Karpas-422 (cell line): ENCODE measurements around the gene GGNBP2. TPM values are rescaled to one million over a fixed set of nuclear protein-coding genes. Genes with fewer than 3 reads are reported as not detected.

ENCODE experiments used
- DNase-seq: peaks from one replicate; pipeline ENCODE4 v3.0.0-alpha.2; 2015
- H2AFZ ChIP-seq: fragments of 200-600 bp; sonication (generic); 2 replicates; pipeline ENCODE4 v1.6.1; 2014; ENCODE audit warnings: antibody characterized with exemption, low read length, mixed read lengths
- H3K27ac ChIP-seq: fragments of 200-600 bp; sonication (generic); 2 replicates; pipeline ENCODE4 v1.5.1; 2014; ENCODE audit warnings: mild to moderate bottlenecking, low read length, moderate library complexity
- H3K27me3 ChIP-seq: fragments of 200-600 bp; sonication (generic); 2 replicates; pipeline ENCODE4 v1.6.1; 2014; ENCODE audit warnings: low read length, mixed read lengths
- H3K36me3 ChIP-seq: fragments of 200-600 bp; sonication (generic); 2 replicates; pipeline ENCODE4 v1.6.1; 2014; ENCODE audit warnings: low read length, mixed read lengths; ENCODE audit not compliant: insufficient read depth
- H3K4me1 ChIP-seq: fragments of 200-600 bp; sonication (generic); 2 replicates; pipeline ENCODE4 v1.6.1; 2014; ENCODE audit warnings: mild to moderate bottlenecking, low read length, mixed read lengths
- H3K4me2 ChIP-seq: fragments of 200-600 bp; sonication (generic); 2 replicates; pipeline ENCODE4 v1.6.1; 2014; ENCODE audit warnings: low read length, low read depth, mild to moderate bottlenecking; ENCODE audit not compliant: poor library complexity, severe bottlenecking
- H3K4me3 ChIP-seq: fragments of 200-600 bp; sonication (generic); 2 replicates; pipeline ENCODE4 v1.5.1; 2014; ENCODE audit warnings: mild to moderate bottlenecking, antibody characterized with exemption, low read length, mixed read lengths
- H3K79me2 ChIP-seq: fragments of 200-600 bp; sonication (generic); 2 replicates; pipeline ENCODE4 v1.6.1; 2014; ENCODE audit warnings: mild to moderate bottlenecking, low read length, mixed read lengths
- H3K9ac ChIP-seq: fragments of 200-600 bp; sonication (generic); 2 replicates; pipeline ENCODE4 v1.6.0; 2014; ENCODE audit warnings: low read length
- H3K9me2 ChIP-seq: fragments of 200-600 bp; sonication (generic), shearing (Covaris generic); replicated peaks from 2 replicates; pipeline ENCODE4 v1.6.0; 2014; ENCODE audit warnings: mild to moderate bottlenecking, low read length, moderate library complexity; ENCODE audit not compliant: insufficient read depth
- H3K9me3 ChIP-seq: fragments of 300-700, 200-600 bp; sonication (generic); 2 replicates; pipeline ENCODE4 v1.6.1; 2014; ENCODE audit warnings: low read length, mixed read lengths
- H4K20me1 ChIP-seq: fragments of 200-600 bp; sonication (generic); 2 replicates; pipeline ENCODE4 v1.6.1; 2014; ENCODE audit warnings: mild to moderate bottlenecking, antibody characterized with exemption, low read length, low read depth; ENCODE audit not compliant: insufficient read depth
- total RNA-seq: library from RNA; depleted of rRNA; stranded (reverse); fragments of >200 nt; shearing (Covaris generic); gene quantifications from 2 replicates; pipeline ENCODE4 v1.2.3, GENCODE V29; 2014; ENCODE audit warnings: low replicate concordance; rRNA removed

GGNBP2 gene
- total RNA-seq, 1 experiment from 2014 or later, result 49.5 TPM

DNA sequence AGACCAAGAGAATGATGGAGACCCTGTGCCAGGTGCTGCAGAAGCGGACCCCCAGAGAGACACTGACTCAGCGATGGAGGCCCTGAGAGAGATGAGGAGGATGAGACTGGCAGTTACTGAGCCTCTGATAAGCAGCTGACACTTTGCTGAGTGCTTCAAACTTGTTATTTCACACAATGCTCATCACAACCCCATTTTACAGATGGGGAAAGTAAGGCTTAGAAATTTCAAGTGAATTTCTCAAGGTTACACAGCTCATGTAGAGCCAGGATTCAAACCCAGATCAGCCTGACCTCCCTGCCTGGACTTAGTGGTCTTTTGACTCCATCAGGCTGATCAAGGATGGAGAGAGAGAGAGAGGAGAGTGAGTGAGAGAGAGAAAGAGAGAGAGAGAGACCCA lies 83.9 kb downstream of the GGNBP2 start:
- no peaks in the 10 kb centered on the region for H3K9me3 ChIP-seq
- H3K27ac ChIP-seq, result no peak overlapping the region
- H2AFZ ChIP-seq, result no peak overlapping the region
- no peak overlapping the region for H3K4me2 ChIP-seq
- no peak overlapping the region for H3K9ac ChIP-seq
- DNase-seq, result no peak
- H4K20me1 ChIP-seq, result peaks cover 25% of the 10 kb centered on the region; the same call in 1 of the 2 replicates
- H3K4me3 ChIP-seq, result no peak overlapping the region
- peaks cover 22% of the 10 kb centered on the region for H3K4me1 ChIP-seq
- no peaks in the 10 kb centered on the region for H3K36me3 ChIP-seq
- H3K9me2 ChIP-seq, result no peaks in the 10 kb centered on the region
- no peaks in the 10 kb centered on the region for H3K79me2 ChIP-seq
- no peaks in the 10 kb centered on the region; the same call in 1 of the 2 replicates for H3K27me3 ChIP-seq

DNA sequence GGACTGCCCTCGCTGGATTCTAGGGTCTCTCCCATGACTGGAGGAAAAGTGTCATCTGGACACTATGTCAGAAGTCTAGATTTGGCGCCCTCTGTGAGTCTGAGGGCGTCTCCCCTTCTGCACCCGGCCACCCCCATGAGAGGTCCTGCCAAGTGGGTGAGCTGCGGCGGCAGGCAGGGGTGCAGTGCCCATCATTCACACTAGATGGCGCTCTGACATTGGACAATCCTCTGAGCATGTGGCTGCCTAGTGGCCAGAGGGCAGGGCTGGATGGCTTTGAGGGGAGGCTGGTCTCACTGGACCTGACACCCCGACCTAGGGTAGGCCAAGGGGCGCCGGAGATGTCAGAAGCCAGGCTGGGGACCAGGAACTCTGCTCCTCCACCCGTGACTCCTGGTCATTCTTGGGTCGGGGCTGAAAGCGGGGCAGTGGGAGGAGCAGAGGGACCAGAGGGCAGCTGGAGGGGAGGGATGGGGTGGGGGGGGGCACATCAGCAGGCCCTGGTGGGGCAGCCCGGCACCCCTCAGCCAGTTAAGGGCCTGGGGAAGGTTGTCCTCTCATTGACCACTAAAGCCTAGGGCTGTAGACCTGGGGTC lies 84.6 kb downstream of the GGNBP2 start:
- Histone ChIP-seq H3K9me3 (no peaks in the 10 kb centered on the region), H2AFZ (no peak overlapping the region), H3K36me3 (no peaks in the 10 kb centered on the region), H4K20me1 (peaks cover 25% of the 10 kb centered on the region; the same call in 1 of the 2 replicates), H3K9me2 (no peaks in the 10 kb centered on the region), H3K9ac (no peak overlapping the region), H3K27ac (no peak overlapping the region), H3K27me3 (no peaks in the 10 kb centered on the region; the same call in 1 of the 2 replicates), H3K79me2 (no peaks in the 10 kb centered on the region), H3K4me2 (no peak overlapping the region), H3K4me3 (no peak overlapping the region), H3K4me1 (peaks cover 22% of the 10 kb centered on the region)
- DNase-seq, result peak; percentile 93

DNA sequence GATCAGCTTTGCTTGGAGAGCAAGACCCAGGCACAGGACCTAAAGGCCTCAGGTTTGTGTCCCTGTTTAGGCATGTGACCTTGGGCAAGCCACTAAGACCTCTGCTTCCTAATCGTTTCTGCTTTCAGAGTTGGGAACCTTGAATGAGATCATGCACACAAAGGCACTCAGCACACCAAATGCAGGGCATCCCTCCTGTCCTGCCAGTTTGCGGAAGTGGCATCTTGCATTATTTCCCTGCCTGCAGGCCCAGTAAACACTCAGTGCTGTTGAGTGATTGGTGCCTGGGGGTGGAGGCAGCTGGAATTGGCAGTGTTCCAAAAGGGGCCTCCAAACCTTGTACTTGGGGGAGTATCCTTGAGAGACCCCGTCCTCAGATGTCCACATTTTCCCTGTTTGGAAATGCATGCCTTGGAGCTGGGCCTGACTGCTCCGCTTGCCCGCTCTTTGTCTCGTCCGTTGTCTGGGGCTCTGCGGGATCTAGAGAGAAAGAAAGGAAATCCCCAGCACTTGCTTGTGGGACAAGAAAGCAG lies 85.3 kb downstream of the GGNBP2 start:
- Histone ChIP-seq H3K9me3 (no peaks in the 10 kb centered on the region), H3K27ac (no peak overlapping the region), H3K79me2 (no peaks in the 10 kb centered on the region), H3K36me3 (no peaks in the 10 kb centered on the region), H3K4me2 (peak overlapping the region; percentile 29), H3K4me1 (peaks cover 22% of the 10 kb centered on the region), H4K20me1 (peaks cover 25% of the 10 kb centered on the region; the same call in 1 of the 2 replicates), H2AFZ (no peak overlapping the region), H3K4me3 (no peak overlapping the region), H3K27me3 (no peaks in the 10 kb centered on the region; the same call in 1 of the 2 replicates), H3K9me2 (no peaks in the 10 kb centered on the region), H3K9ac (no peak overlapping the region)
- DNase-seq, result no peak

DNA sequence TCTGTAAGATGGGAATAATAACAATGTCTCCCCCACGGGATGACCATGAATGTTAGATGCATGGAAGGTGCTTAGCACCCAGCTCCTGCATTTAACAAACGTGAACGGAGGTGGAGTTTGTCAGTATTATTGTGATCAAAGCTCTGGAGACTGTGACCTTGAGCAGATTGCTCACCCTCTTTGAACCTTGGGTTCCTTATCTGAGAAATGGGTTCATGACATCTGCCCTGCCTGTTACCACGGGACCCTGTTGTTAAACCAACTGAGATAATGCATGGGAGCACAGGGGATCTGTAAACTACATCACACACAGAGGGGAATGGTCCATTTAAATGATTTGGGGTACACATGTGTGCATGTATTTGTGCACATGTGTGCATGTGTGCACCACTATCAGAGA lies 86.3 kb downstream of the GGNBP2 start:
- H3K36me3 ChIP-seq, result no peaks in the 10 kb centered on the region
- H3K9ac ChIP-seq, result no peak overlapping the region
- peaks cover 22% of the 10 kb centered on the region for H3K4me1 ChIP-seq

DNA sequence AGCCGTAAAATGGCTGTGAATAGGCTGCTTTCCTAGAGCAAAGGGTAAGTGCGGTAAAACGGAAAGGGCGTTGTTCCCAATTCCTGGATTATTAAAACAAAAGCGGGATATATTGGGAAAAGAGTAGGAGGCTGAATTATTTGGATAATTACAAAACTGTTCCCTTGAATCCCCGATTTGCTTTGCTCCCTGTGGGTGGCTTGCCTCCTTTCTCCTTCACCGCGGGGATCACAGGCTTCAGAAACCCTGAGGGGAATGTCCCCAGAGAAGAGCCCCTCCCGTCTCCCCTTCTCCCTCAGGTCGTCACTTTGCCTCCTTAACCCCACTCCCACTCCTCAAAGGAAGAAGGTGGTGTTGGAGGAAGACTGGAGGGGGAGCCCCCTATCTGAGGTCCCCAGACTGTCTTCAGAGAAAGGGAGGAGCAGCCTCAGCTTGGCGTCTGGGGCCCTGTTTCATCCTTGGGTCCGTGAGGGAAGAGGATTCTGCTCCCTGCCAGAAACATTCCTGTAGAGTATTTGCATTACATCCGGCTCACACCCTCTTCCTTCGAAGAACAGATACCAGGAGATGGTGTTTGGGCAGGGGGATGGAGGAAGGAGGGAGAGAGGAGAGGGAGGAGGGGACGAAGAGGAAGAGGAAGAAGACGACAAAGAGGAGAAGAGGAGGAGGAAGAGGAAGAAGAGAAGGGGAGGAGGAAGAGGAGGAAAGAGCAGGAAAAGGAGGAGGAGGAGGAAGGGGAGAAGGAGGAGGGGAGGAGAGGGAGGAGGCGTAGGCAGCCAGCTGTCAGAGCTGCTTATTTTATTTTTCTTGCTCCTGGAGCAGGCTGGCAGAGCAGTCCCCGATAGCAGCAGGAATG lies 88.4 kb downstream of the GGNBP2 start:
- no peak for DNase-seq
- Histone ChIP-seq H3K27ac (no peak overlapping the region), H3K9me3 (no peaks in the 10 kb centered on the region), H3K9me2 (no peaks in the 10 kb centered on the region), H3K4me3 (no peak overlapping the region), H3K79me2 (no peaks in the 10 kb centered on the region), H3K9ac (no peak overlapping the region), H3K4me1 (peaks cover 22% of the 10 kb centered on the region), H3K36me3 (no peaks in the 10 kb centered on the region), H2AFZ (no peak overlapping the region), H3K4me2 (no peak overlapping the region), H4K20me1 (peaks cover 25% of the 10 kb centered on the region; the same call in 1 of the 2 replicates), H3K27me3 (no peaks in the 10 kb centered on the region; the same call in 1 of the 2 replicates)

More for the DNA sequence above, 86.3 kb downstream of the GGNBP2 start:
- Histone ChIP-seq H2AFZ (no peak overlapping the region), H3K27me3 (no peaks in the 10 kb centered on the region; the same call in 1 of the 2 replicates), H3K4me2 (no peak overlapping the region), H3K4me3 (no peak overlapping the region), H3K79me2 (no peaks in the 10 kb centered on the region), H3K27ac (no peak overlapping the region), H3K9me3 (no peaks in the 10 kb centered on the region), H3K9me2 (no peaks in the 10 kb centered on the region), H4K20me1 (peaks cover 25% of the 10 kb centered on the region; the same call in 1 of the 2 replicates)
- no peak for DNase-seq

Other genes with a start within 250 kb of the GGNBP2 start
- gene TBC1D3G, start 221.0 kb upstream of the GGNBP2 start, total RNA-seq, result not detected in 2 replicates
- not detected in 2 replicates for gene TBC1D3H, start 156.5 kb upstream of the GGNBP2 start, total RNA-seq
- gene ZNHIT3, start 58.2 kb upstream of the GGNBP2 start, total RNA-seq, result 34.0 and 72.1 TPM in 2 replicates
- gene MYO19, start 10.1 kb upstream of the GGNBP2 start, total RNA-seq, result 50.6 and 58.9 TPM in 2 replicates
- gene PIGW, start 9.9 kb upstream of the GGNBP2 start, total RNA-seq, result 3.9 and 6.7 TPM in 2 replicates
- 13.6 and 33.8 TPM in 2 replicates for gene DHRS11, start 47.0 kb downstream of the GGNBP2 start, total RNA-seq
- gene MRM1, start 56.7 kb downstream of the GGNBP2 start, total RNA-seq, result 11.7 and 18.0 TPM in 2 replicates